Mesodermal cell (in vitro differentiated cells): Measurements from ENCODE around the gene SF3A2.

ENCODE experiments used
- H3K27ac ChIP-seq: 2 replicates; pipeline ENCODE4 v1.7.0; 2013; ENCODE audit warnings: mild to moderate bottlenecking, low read depth, low read length, moderate library complexity; ENCODE audit not compliant: severe bottlenecking
- H3K36me3 ChIP-seq: 2 replicates; pipeline ENCODE4 v1.7.1; 2013; ENCODE audit warnings: mild to moderate bottlenecking, low read length, moderate library complexity; ENCODE audit not compliant: control insufficient read depth, insufficient read depth
- H3K4me1 ChIP-seq: one replicate; pipeline ENCODE4 v1.7.1; 2013; ENCODE audit warnings: mild to moderate bottlenecking, low read length; ENCODE audit not compliant: insufficient read depth, control insufficient read depth, poor library complexity, severe bottlenecking
- H3K4me3 ChIP-seq: 2 replicates; pipeline ENCODE4 v1.7.0; 2013; ENCODE audit warnings: low read length, control low read depth, mild to moderate bottlenecking; ENCODE audit not compliant: insufficient read depth, poor library complexity, severe bottlenecking; ENCODE audit errors: extremely low read depth
- H3K9me3 ChIP-seq: 2 replicates; pipeline ENCODE4 v1.7.1; 2013; ENCODE audit warnings: mild to moderate bottlenecking, low read length, moderate library complexity; ENCODE audit not compliant: control insufficient read depth
- WGBS, 2 experiments: methylation state at CpG; one replicate each; pipeline ENCODE4 v1.1.5; 2013; ENCODE audit warnings: missing lambda C conversion rate in 2 of 2; ENCODE audit not compliant: insufficient coverage in 2 of 2; 5-methylcytosine and 5-hydroxymethylcytosine counted together

SF3A2 gene

GRCh38 chr19:2219726-2220125, 16.9 kb upstream of the SF3A2 start:
- Histone ChIP-seq H3K36me3 (peaks cover 72% of the 10 kb centered on the region), H3K9me3 (no peaks in the 10 kb centered on the region), H3K4me1 (no peaks in the 10 kb centered on the region), H3K27ac (no peak overlapping the region), H3K4me3 (no peak overlapping the region)
- 94 to 98% methylated on average over 16 to 21 of the region's 21 CpGs for WGBS, 2 experiments

GRCh38 chr19:2221250-2221831, 15.3 kb upstream of the SF3A2 start:
- 95 to 96% methylated on average over 15 to 19 of the region's 20 CpGs for WGBS, 2 experiments
- Histone ChIP-seq H3K4me3 (no peak overlapping the region), H3K4me1 (no peaks in the 10 kb centered on the region), H3K36me3 (peaks cover 75% of the 10 kb centered on the region), H3K27ac (no peak overlapping the region), H3K9me3 (no peaks in the 10 kb centered on the region)

DNA sequence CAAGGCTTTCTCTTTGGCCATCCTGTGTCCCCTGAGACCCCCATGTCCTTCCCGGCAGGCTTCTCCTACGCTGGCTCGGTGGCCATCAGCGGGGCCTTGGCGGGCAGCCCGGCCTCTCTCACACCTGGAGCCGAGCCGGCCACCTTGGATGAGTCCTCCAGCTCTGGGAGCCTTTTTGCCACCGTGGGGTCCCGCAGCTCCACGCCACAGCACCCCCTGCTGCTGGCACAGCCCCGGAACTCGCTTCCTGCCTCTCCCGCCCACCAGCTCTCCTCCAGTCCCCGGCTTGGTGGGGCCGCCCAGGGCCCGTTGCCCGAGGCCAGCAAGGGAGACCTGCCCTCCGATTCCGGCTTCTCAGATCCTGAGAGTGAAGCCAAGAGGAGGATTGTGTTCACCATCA, 14.7 kb upstream of the SF3A2 start:
- no peaks in the 10 kb centered on the region for H3K4me1 ChIP-seq
- H3K4me3 ChIP-seq, result no peak overlapping the region
- H3K27ac ChIP-seq, result no peak overlapping the region
- 93 to 95% methylated on average over 14 to 20 of the region's 20 CpGs for WGBS, 2 experiments
- H3K9me3 ChIP-seq, result no peaks in the 10 kb centered on the region
- H3K36me3 ChIP-seq, result peaks cover 72% of the 10 kb centered on the region

DNA sequence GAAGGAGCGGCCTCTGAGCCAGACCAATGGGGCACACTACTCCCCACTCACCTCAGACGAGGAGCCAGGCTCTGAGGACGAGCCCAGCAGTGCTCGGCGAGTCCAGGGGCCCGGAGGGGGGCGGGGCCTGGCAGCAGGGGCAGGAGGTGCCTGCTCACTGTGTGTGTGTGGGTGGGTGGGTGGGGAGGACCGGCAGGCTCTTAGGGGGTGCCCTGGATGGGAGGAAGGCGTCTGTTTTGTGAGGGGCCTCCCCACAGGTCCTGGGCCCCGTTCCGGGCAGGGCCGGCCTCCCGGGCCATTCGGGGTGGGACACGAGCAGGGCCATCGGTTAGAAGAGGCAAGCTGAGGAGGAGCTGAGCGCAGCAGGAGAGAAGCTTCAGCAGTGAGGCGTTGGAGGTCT, 13.2 kb upstream of the SF3A2 start:
- no peak overlapping the region for H3K27ac ChIP-seq
- H3K4me1 ChIP-seq, result no peaks in the 10 kb centered on the region
- WGBS, 2 experiments, result 96% methylated on average over 9 of the region's 18 CpGs
- H3K36me3 ChIP-seq, result peaks cover 63% of the 10 kb centered on the region
- no peak overlapping the region for H3K4me3 ChIP-seq
- no peaks in the 10 kb centered on the region for H3K9me3 ChIP-seq

DNA sequence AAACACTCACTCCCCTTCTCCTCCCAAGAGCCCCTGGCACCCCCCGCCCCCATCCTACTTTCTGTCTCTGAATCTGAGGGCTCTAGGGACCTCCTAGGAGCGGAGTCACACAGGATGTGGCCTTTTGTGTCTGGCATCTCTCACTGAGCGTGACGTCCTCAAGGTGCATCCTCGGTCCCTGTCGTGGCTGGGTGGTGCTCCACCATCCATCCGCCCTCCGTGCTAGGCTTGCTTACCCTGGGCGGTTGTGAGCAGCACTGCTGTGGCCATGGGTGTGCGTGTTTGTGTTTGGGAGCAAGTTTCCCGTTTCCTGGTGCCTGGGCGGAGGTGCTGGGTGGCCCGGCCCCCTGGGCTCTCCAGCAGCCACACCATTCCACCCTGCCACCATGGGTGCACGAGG, 12.7 kb upstream of the SF3A2 start:
- peaks cover 63% of the 10 kb centered on the region for H3K36me3 ChIP-seq
- 97 to 98% methylated on average over 9 to 12 of the region's 14 CpGs for WGBS, 2 experiments

DNA sequence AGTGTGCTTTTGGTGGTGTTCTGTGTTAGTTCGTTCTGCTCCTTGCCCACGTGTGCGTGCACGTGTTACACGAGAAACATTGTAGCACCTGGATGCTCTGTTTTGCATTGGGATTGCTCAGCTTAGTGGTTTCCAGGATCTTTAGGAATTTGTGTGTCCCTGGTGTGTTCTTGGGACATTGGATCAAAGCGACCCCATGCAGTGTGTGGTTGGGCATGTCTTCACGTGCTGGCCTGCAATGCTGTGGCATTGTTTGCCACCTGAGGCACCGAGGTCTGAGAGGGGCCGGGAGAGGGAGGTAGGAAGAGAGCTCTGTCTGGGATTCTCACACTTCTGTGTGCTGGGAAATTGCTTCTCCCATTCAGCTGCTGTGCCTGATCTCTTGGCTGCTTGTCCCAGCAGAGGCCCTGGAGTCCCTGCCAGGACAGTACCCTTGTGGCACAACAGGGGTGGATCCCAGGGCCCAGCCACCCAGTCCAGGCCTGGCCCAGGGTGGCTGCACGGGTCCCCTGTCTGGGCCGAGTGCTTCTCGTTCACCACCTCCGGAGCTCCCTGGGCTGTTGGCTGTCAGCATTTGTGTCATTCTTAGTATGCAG, 11.8 kb upstream of the SF3A2 start:
- Histone ChIP-seq H3K9me3 (no peaks in the 10 kb centered on the region), H3K4me3 (no peak overlapping the region), H3K4me1 (no peaks in the 10 kb centered on the region), H3K36me3 (peaks cover 65% of the 10 kb centered on the region), H3K27ac (no peak overlapping the region)
- 95% methylated on average over 13 of the region's 13 CpGs for WGBS, 2 experiments

More for the DNA sequence above, 12.7 kb upstream of the SF3A2 start:
- no peaks in the 10 kb centered on the region for H3K4me1 ChIP-seq
- no peak overlapping the region for H3K4me3 ChIP-seq
- H3K9me3 ChIP-seq, result no peaks in the 10 kb centered on the region
- no peak overlapping the region for H3K27ac ChIP-seq

- no peak overlapping the region for H3K4me3 ChIP-seq
- WGBS, 2 experiments, result 97 to 98% methylated on average over 32 of the region's 32 CpGs
These were observed 11.1 kb upstream of the SF3A2 start for GRCh38 chr19:2225415-2226050.

GRCh38 chr19:2226051-2226839, 10.4 kb upstream of the SF3A2 start:
- peaks cover 70% of the 10 kb centered on the region for H3K36me3 ChIP-seq
- no peak overlapping the region for H3K4me3 ChIP-seq
- 97 to 98% methylated on average over 57 to 59 of the region's 59 CpGs for WGBS, 2 experiments

More at GRCh38 chr19:2225415-2226050, 11.1 kb upstream of the SF3A2 start:
- Histone ChIP-seq H3K27ac (no peak overlapping the region), H3K9me3 (no peaks in the 10 kb centered on the region), H3K36me3 (peaks cover 68% of the 10 kb centered on the region), H3K4me1 (no peaks in the 10 kb centered on the region)

DNA sequence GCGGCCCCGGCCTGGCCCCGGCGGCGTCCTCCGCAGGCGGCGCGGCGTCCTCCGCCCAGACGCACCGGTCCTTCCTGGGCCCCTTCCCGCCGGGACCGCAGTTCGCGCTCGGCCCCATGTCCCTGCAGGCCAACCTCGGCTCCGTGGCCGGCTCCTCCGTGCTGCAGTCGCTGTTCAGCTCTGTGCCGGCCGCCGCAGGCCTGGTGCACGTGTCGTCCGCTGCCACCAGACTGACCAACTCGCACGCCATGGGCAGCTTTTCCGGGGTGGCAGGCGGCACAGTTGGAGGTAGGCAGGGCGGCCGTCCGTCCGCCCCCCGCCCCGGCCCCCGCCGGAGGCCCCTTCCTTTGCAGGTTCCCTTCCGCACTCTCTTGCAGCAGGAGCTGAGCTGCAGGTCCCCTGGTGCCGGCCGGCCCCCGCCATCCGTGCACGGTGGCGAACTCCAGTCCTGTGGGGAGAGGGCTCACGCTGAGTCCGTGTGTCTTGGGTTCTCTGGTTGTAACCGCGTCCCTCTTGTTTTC, 9.7 kb upstream of the SF3A2 start:
- Histone ChIP-seq H3K4me1 (no peaks in the 10 kb centered on the region), H3K27ac (no peak overlapping the region), H3K36me3 (peaks cover 64% of the 10 kb centered on the region), H3K9me3 (no peaks in the 10 kb centered on the region), H3K4me3 (no peak overlapping the region)
- WGBS, 2 experiments, result 95 to 96% methylated on average over 48 to 53 of the region's 53 CpGs

More at GRCh38 chr19:2226051-2226839, 10.4 kb upstream of the SF3A2 start:
- Histone ChIP-seq H3K4me1 (no peaks in the 10 kb centered on the region), H3K9me3 (no peaks in the 10 kb centered on the region), H3K27ac (no peak overlapping the region)

- Histone ChIP-seq H3K27ac (no peak overlapping the region), H3K36me3 (peaks cover 63% of the 10 kb centered on the region), H3K4me3 (no peak overlapping the region), H3K4me1 (no peaks in the 10 kb centered on the region), H3K9me3 (no peaks in the 10 kb centered on the region)
- WGBS, 2 experiments, result 96 to 97% methylated on average over 32 to 46 of the region's 67 CpGs
These were observed 9.0 kb upstream of the SF3A2 start for GRCh38 chr19:2227415-2228156.
